ENCODE measurements around the gene APPL2. TPM values are rescaled to one million over a fixed set of nuclear protein-coding genes. Genes with fewer than 3 reads are reported as not detected.

The APPL2 gene
- total RNA-seq, 1 donor from 2014 or later = 69.8 TPM

DNA sequence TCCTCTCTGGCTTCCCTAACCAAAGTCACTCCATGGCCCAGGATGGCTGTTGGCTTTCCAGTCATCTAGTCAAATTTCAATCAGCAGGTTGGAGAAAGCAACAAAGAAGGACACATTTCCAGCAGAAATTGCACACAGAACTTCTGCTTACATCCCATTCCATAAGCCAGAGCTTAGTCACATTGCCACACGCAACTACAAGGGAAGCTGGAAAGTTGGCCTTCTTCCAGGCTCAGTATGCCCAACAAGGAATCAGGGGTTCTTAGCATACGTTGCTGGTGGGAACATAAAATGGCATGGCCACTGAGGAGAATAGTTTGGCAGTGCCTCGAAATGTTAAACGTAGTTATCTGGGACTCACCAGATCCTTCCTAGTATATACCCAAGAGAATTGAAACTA, 9.3 kb upstream of the APPL2 start:
- Mint-ChIP-seq H3K27me3 (ENCODE audit: unreplicated experiment) (no peaks in the 10 kb centered on the region), H3K4me1 (ENCODE audit: unreplicated experiment) (no peaks in the 10 kb centered on the region), H3K9me3 (ENCODE audit: unreplicated experiment) (peaks cover 4% of the 10 kb centered on the region), H3K4me3 (ENCODE audit: unreplicated experiment) (no peak overlapping the region), H3K36me3 (ENCODE audit: unreplicated experiment) (peaks cover 1% of the 10 kb centered on the region), H3K27ac (ENCODE audit: unreplicated experiment) (no peak overlapping the region)
- TF ChIP-seq, protein P1, sequence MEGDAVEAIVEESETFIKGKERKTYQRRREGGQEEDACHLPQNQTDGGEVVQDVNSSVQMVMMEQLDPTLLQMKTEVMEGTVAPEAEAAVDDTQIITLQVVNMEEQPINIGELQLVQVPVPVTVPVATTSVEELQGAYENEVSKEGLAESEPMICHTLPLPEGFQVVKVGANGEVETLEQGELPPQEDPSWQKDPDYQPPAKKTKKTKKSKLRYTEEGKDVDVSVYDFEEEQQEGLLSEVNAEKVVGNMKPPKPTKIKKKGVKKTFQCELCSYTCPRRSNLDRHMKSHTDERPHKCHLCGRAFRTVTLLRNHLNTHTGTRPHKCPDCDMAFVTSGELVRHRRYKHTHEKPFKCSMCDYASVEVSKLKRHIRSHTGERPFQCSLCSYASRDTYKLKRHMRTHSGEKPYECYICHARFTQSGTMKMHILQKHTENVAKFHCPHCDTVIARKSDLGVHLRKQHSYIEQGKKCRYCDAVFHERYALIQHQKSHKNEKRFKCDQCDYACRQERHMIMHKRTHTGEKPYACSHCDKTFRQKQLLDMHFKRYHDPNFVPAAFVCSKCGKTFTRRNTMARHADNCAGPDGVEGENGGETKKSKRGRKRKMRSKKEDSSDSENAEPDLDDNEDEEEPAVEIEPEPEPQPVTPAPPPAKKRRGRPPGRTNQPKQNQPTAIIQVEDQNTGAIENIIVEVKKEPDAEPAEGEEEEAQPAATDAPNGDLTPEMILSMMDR (IDR thresholded peaks at IDR 0.05) = no peak
- DNase-seq (ENCODE audit: extremely low spot score, unreplicated experiment) = no peak

DNA sequence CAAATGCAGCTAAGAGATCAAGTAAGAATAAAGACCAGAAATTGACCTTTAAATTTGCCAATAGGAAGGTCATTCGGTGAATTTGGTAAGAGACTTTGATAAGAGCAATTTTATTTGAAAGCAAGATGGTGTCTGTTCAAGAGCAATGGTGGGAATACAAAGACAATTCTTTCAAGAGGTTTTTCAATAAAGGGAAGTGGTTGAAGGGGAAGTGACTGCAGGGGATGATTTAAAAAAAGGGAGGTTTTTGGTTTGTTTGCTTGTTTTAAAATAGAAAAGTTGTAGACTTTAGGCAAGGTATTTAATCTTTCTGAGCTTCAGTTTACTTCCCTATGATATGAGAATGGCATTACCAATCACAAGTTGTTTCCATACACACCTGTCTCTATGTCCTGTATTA, 4.3 kb upstream of the APPL2 start:
- H3K4me1 Mint-ChIP-seq (ENCODE audit: unreplicated experiment) = peaks cover 7% of the 10 kb centered on the region
- no peak overlapping the region for H3K27ac Mint-ChIP-seq (ENCODE audit: unreplicated experiment)
- no peaks in the 10 kb centered on the region for H3K27me3 Mint-ChIP-seq (ENCODE audit: unreplicated experiment)
- no peak for DNase-seq (ENCODE audit: extremely low spot score, unreplicated experiment)
- no peaks in the 10 kb centered on the region for H3K9me3 Mint-ChIP-seq (ENCODE audit: unreplicated experiment)
- TF ChIP-seq, protein P1 (IDR thresholded peaks at IDR 0.05) = no peak
- H3K4me3 Mint-ChIP-seq (ENCODE audit: unreplicated experiment) = no peak overlapping the region
- H3K36me3 Mint-ChIP-seq (ENCODE audit: unreplicated experiment) = no peaks in the 10 kb centered on the region

- Mint-ChIP-seq H3K27me3 (ENCODE audit: unreplicated experiment) (no peaks in the 10 kb centered on the region), H3K9me3 (ENCODE audit: unreplicated experiment) (no peaks in the 10 kb centered on the region), H3K4me1 (ENCODE audit: unreplicated experiment) (peaks cover 16% of the 10 kb centered on the region), H3K4me3 (ENCODE audit: unreplicated experiment) (no peak overlapping the region), H3K27ac (ENCODE audit: unreplicated experiment) (no peak overlapping the region), H3K36me3 (ENCODE audit: unreplicated experiment) (no peaks in the 10 kb centered on the region)
- DNase-seq (ENCODE audit: extremely low spot score, unreplicated experiment) = no peak
- TF ChIP-seq, protein P1 (IDR thresholded peaks at IDR 0.05) = no peak
Measured at GRCh38 chr12:105239304-105239703, 3.3 kb upstream of the APPL2 start.

DNA sequence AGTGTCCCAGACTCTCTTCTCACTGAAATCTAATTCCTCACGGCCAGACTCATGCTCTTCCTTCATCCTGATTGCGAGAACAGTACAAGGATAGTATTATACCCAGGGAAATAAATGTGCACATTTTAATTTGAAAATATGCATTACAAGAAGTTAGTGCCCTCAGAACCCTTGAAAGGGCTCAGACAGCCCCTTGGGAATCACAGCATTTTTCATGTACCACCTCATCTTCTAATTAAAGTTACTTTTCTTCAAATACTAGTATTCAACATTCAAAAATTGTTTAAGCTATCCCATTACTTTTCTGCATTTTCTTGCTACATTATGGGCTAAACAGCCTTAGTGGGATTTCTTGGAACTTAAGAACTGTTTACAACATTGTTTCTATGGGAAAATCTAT, 1.7 kb upstream of the APPL2 start:
- Mint-ChIP-seq H3K4me3 (ENCODE audit: unreplicated experiment) (no peak overlapping the region), H3K4me1 (ENCODE audit: unreplicated experiment) (peaks cover 33% of the 10 kb centered on the region), H3K9me3 (ENCODE audit: unreplicated experiment) (no peaks in the 10 kb centered on the region), H3K27ac (ENCODE audit: unreplicated experiment) (no peak overlapping the region), H3K36me3 (ENCODE audit: unreplicated experiment) (peaks cover under 1% of the 10 kb centered on the region), H3K27me3 (ENCODE audit: unreplicated experiment) (no peaks in the 10 kb centered on the region)
- DNase-seq (ENCODE audit: extremely low spot score, unreplicated experiment) = no peak
- TF ChIP-seq, protein P1 (IDR thresholded peaks at IDR 0.05) = no peak

- Mint-ChIP-seq H3K27ac (ENCODE audit: unreplicated experiment) (peak overlapping the region; percentile 87), H3K4me1 (ENCODE audit: unreplicated experiment) (peaks cover 56% of the 10 kb centered on the region)
Measured at GRCh38 chr12:105235281-105235731, 668 bp downstream of the APPL2 start.

More at GRCh38 chr12:105235281-105235731, 668 bp downstream of the APPL2 start:
- peaks cover 9% of the 10 kb centered on the region for H3K36me3 Mint-ChIP-seq (ENCODE audit: unreplicated experiment)
- TF ChIP-seq, protein P1 (IDR thresholded peaks at IDR 0.05) = no peak
- H3K4me3 Mint-ChIP-seq (ENCODE audit: unreplicated experiment) = peak overlapping the region; percentile 88
- no peaks in the 10 kb centered on the region for H3K9me3 Mint-ChIP-seq (ENCODE audit: unreplicated experiment)
- no peaks in the 10 kb centered on the region for H3K27me3 Mint-ChIP-seq (ENCODE audit: unreplicated experiment)
- DNase-seq (ENCODE audit: extremely low spot score, unreplicated experiment) = no peak
